Coronary artery (tissue), 2 donors: ENCODE measurements around the gene HECW1.

Source experiments
- DNase-seq: peaks from one replicate; pipeline ENCODE4 v3.0.0-alpha.2; 2017; ENCODE audit warnings: low spot score
- H3K27ac ChIP-seq, 2 donors: fragments of 200-600 bp; sonication (generic); one replicate each; pipeline ENCODE4 v1.5.1; 2016 to 2019
- H3K4me3 ChIP-seq: fragments of 200-600 bp; sonication (generic); 2 replicates; pipeline ENCODE4 v1.5.1; 2016; ENCODE audit warnings: mild to moderate bottlenecking, moderate library complexity
- CTCF ChIP-seq: fragments of 200-600 bp; sonication (generic); IDR thresholded peaks from one replicate; pipeline ENCODE4 v1.5.1; 2019; ENCODE audit warnings: antibody characterized with exemption

Gene HECW1

GRCh38 chr7:43406961-43407360 is 294.5 kb downstream of the HECW1 start:
- H3K4me3 ChIP-seq: no peak overlapping the region
- DNase-seq: no peak
- H3K27ac ChIP-seq: no peak overlapping the region
- TF ChIP-seq CTCF: no peak

GRCh38 chr7:43408981-43409380 is 296.5 kb downstream of the HECW1 start:
- no peak for DNase-seq
- no peak for TF ChIP-seq CTCF
- H3K4me3 ChIP-seq: no peak overlapping the region
- no peak overlapping the region for H3K27ac ChIP-seq

GRCh38 chr7:43417455-43417854 is 305.0 kb downstream of the HECW1 start:
- no peak for DNase-seq
- no peak for TF ChIP-seq CTCF
- no peak overlapping the region for H3K4me3 ChIP-seq
- no peak overlapping the region for H3K27ac ChIP-seq

GRCh38 chr7:43430411-43430810 is 318.0 kb downstream of the HECW1 start:
- no peak for DNase-seq
- Histone ChIP-seq H3K27ac (no peak overlapping the region), H3K4me3 (no peak overlapping the region)
- TF ChIP-seq CTCF: no peak

GRCh38 chr7:43431020-43431595 is 318.7 kb downstream of the HECW1 start:
- TF ChIP-seq CTCF: no peak
- H3K27ac ChIP-seq: no peak overlapping the region
- no peak overlapping the region for H3K4me3 ChIP-seq
- no peak for DNase-seq

GRCh38 chr7:43433639-43434038 is 321.2 kb downstream of the HECW1 start:
- no peak for TF ChIP-seq CTCF
- DNase-seq: no peak
- Histone ChIP-seq H3K4me3 (no peak overlapping the region), H3K27ac (no peak overlapping the region)

- Histone ChIP-seq H3K27ac (no peak overlapping the region), H3K4me3 (no peak overlapping the region)
- DNase-seq: no peak
- TF ChIP-seq CTCF: no peak
Measured at GRCh38 chr7:43437001-43437400, 324.6 kb downstream of the HECW1 start.
